Activated gamma-delta T cell (primary cell): Measurements from ENCODE around the gene ZNF630.
"Not testable (repeated sequence)": the region's sequence is repeated elsewhere in the genome, so short reads cannot be mapped to it uniquely, and the experiment has no call there.

Experiments used
- DNase-seq: peaks from one replicate; lab custom pipeline; 2025; lab: John Stamatoyannopoulos, UW

The ZNF630 gene

DNA sequence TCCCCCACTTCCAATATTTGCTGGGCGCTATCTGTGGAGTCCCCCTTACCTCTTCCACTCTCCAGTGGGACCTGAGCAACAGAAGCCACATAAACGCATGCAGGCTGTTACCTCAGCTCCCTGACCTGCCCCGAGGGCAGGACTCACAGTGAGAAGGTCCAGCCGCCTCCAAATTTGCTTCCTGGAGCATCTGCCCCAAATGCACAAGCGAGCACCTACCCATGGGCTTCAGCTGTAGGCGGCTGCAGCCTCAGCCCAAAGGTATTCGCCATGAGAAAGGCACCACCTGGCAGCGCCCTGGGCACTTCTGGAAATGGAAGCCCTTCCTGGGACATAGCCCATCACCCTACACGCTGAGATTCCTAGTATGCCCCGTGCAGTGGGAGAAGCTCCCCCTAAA lies 41.2 kb downstream of the ZNF630 start:
- DNase-seq, result no peak

DNA sequence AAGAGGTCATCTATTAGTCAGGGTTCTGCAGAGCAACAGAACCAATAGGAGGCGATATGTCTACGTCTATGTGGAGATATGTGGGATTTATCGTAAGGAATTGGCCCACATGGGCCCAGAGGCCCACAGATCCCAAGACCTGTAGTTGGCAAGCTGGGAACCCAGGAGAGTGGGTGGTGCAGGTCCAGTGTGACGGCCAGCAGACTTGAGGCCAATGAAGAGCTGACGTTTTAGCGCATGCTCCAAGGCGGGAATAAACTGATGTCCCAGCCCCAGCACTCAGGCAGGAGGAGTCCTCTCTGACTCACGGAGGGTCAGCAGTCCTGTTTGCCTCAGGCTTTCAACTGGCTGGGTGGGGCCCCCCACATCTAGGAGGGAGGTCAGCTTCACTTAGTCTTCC lies 43.3 kb downstream of the ZNF630 start:
- no peak for DNase-seq

- DNase-seq, result not testable (repeated sequence)
Observed at GRCh38 chrX:48027545-48027944, 43.9 kb downstream of the ZNF630 start.

- DNase-seq, result no peak
Observed at GRCh38 chrX:48025561-48025960, 45.9 kb downstream of the ZNF630 start.

DNA sequence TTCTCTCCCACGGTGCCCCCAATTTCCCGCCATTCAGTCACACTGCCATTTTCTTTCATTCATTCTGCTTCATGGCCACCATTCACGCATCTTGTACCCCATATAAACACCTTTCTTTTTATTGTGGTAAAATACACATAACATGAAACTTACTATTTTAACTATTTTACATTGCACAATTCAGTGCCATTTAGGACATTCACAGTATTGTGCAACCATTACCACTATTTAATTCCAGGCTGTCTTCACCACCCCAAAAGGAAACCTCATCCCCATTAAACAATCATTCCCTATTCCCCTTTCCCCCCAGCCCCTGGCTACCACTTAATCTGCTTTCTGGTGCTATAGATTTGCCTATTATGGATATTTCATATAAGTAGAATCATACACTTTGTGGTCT lies 48.7 kb downstream of the ZNF630 start:
- DNase-seq, result no peak

DNA sequence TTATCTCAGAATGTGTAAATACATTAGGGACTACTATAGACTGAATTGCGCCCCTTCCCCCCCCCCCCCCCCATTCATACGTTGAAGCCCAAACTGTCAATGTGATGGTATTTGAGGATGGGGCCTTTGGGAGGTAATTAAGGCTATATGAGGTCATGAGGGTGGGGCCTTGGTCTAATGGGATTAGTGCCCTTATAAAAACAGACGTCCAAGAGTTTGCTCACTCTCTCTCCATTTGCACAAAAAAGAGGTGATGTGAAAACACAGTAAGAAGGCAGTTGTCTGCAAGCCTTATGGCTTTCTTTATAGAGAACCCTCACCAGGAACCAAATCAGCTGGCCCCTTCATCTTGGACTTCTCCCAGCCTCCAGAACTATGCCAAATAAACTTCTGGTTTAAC lies 49.3 kb downstream of the ZNF630 start:
- no peak for DNase-seq

DNA sequence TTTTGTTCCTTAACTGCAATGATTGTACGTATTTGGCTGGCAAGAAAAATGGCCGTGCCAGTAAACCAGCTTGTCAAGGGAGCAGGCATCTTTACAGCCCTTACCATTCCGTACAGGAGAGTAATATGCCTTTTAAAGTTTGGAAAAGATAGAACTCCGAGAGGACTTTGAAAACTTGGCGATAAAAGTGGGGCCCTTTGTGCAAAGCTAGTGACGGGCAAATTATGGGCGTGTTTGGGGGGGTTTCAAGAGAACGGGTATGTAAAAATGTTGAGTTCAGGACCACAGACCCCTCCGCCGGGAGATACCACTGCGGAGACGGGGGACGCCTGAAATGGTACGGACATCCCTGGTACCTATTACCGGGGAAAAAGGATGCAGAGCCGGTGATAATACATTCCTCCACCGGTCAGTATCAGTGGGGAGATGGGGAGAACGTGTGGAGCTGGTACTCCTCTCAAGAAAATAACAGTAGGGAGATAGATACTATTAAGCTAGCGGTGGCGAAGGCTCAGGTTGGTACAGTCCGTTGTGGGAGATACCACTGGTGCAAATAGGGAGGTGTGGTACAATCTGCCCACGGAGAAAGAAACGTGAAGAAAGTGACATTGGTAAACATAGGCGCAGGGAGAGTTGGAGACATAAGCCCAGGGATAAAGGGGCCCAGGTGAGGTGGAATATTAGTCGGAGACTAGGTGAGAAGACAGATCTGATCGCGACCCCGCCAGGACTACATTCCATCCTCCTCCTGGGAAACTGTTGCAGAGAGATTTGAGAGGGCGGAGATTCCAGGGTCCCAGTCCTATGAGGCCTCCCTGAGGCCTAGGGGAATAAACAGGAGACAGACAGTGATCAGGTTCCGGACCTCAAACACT lies 50.2 kb downstream of the ZNF630 start:
- DNase-seq, result peak; percentile 25

- DNase-seq, result not testable (repeated sequence)
Observed at GRCh38 chrX:48020472-48020871, 51.0 kb downstream of the ZNF630 start.

DNA sequence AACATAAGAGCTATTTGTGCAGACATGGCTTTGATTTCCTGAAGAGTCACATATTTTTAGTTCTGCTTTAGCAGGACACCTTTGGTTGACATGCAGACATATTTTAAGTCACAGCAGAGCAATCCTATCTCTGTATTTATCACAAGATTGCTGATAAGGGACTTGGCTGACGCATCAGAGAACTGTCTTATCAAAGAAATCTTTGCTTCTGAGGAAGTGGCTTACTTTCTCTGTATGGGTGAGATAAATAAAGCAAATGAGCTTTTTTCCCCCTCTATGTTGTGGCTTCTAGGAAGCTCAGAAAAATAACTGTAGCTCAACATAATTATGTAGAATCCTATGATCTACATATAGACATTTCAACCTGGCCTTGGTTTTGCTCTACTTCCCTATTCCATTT lies 51.5 kb downstream of the ZNF630 start:
- not testable (repeated sequence) for DNase-seq

DNA sequence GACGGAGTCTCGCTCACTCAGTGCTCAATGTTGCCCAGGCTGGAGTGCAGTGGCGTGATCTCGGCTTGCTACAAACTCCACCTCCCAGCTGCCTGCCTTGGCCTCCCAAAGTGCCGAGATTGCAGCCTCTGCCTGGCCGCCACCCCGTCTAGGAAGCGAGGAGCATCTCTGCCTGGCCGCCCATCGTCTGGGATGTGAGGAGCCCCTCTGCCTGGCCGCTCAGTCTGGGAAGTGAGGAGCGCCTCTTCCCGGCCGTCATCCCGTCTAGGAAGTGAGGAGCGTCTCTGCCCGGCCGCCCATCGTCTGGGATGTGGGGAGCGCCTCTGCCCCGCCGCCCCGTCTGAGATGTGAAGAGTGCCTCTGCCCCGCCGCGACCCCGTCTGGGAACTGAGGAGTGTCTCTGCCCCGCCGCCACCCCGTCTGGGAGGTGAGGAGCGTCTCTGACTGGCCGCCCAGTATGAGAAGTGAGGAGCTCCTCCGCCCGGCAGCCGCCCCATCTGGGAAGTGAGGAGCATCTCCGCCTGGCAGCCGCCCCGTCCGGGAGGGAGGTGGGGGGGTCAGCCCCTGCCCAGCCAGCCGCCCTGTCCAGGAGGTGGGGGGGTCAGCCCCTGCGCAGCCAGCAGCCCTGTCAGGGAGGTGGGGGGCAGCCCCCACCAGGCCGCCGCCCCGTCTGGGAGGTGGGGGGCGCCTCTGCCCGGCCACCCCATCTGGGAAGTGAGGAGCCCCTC lies 54.7 kb downstream of the ZNF630 start:
- not testable (repeated sequence) for DNase-seq

- DNase-seq, result not testable (repeated sequence)
Observed at GRCh38 chrX:48009445-48009960, 61.9 kb downstream of the ZNF630 start.
